CD4-positive, CD25-positive, alpha-beta regulatory T cell (primary cell): ENCODE measurements around the gene KRTAP5-6. TPM values are rescaled to one million over a fixed set of nuclear protein-coding genes. Genes with fewer than 3 reads are reported as not detected.
"Not testable (repeated sequence)": the region's sequence is repeated elsewhere in the genome, so short reads cannot be mapped to it uniquely, and the experiment has no call there.

ENCODE experiments used
- ATAC-seq, 2 donors: fragments of 150-1000 bp; cut with Tn5 transposase; one replicate each; pipeline ENCODE4 v1.10.0; 2021; ENCODE audit warnings: low read depth in 2 of 2, moderate number of reproducible peaks in 2 of 2, moderate library complexity in 1 of 2
- DNase-seq, 3 donors: peaks; one replicate each; pipeline versions ENCODE4 v3.0.0 to v3.0.0-alpha.2; 2012 to 2022; ENCODE audit warnings: mixed read lengths in 1 of 3
- H3K27ac ChIP-seq: one replicate; pipeline ENCODE4 v1.7.0; 2013; ENCODE audit warnings: mild to moderate bottlenecking, low read length; ENCODE audit not compliant: insufficient read depth, poor library complexity, severe bottlenecking
- H3K27me3 ChIP-seq: one replicate; pipeline ENCODE4 v1.7.0; 2013; ENCODE audit warnings: low read length; ENCODE audit not compliant: control insufficient read depth, insufficient read depth
- H3K36me3 ChIP-seq: one replicate; pipeline ENCODE4 v1.7.0; 2013; ENCODE audit warnings: mild to moderate bottlenecking, low read length, moderate library complexity; ENCODE audit not compliant: control insufficient read depth, insufficient read depth
- H3K4me1 ChIP-seq: 2 replicates; pipeline ENCODE4 v1.7.0; 2013; ENCODE audit warnings: mild to moderate bottlenecking, low read length; ENCODE audit not compliant: insufficient read depth, control insufficient read depth, poor library complexity, severe bottlenecking
- H3K4me3 ChIP-seq: one replicate; pipeline ENCODE4 v1.7.0; 2013; ENCODE audit warnings: low read depth, mild to moderate bottlenecking, low read length, moderate library complexity
- H3K9me3 ChIP-seq, 2 experiments: 1 replicate in 1 of 2; 2 replicates in 1 of 2; pipeline ENCODE4 v1.7.0; 2013; ENCODE audit warnings: low read length in 2 of 2, mild to moderate bottlenecking in 1 of 2, moderate library complexity in 1 of 2; ENCODE audit not compliant: control insufficient read depth in 2 of 2
- H3K27ac Mint-ChIP-seq, 3 donors: one replicate each; pipeline ENCODE4 v1.8.0; 2020 to 2022; ENCODE audit warnings: mild to moderate bottlenecking in 3 of 3, mixed read lengths in 3 of 3, moderate library complexity in 2 of 3
- H3K27me3 Mint-ChIP-seq: one replicate; pipeline ENCODE4 v1.8.0; 2022; ENCODE audit warnings: mild to moderate bottlenecking, mixed read lengths
- H3K36me3 Mint-ChIP-seq: one replicate; pipeline ENCODE4 v1.8.0; 2020; ENCODE audit warnings: mixed read lengths
- H3K4me1 Mint-ChIP-seq, 4 donors: one replicate each; pipeline ENCODE4 v1.8.0; 2020 to 2022; ENCODE audit warnings: mixed read lengths in 4 of 4, mild to moderate bottlenecking in 1 of 4
- H3K4me3 Mint-ChIP-seq, 4 donors: one replicate each; pipeline ENCODE4 v1.8.0; 2020 to 2022; ENCODE audit warnings: mild to moderate bottlenecking in 4 of 4, mixed read lengths in 4 of 4, moderate library complexity in 3 of 4
- H3K9me3 Mint-ChIP-seq, 7 donors: one replicate each; pipeline ENCODE4 v1.8.0; 2020 to 2022; ENCODE audit warnings: mixed read lengths in 7 of 7, mild to moderate bottlenecking in 3 of 7, moderate library complexity in 2 of 7
- polyA plus RNA-seq, 4 donors: library from polyadenylated mRNA; unstranded; fragments of 300-500 nt; fragmentation: Illumina TruSeq; gene quantifications; one replicate each; pipeline ENCODE4 v1.2.3, GENCODE V29; 2021
- total RNA-seq: library from RNA; stranded (reverse); gene quantifications from one replicate; pipeline ENCODE4 v1.2.3, GENCODE V29; 2022

KRTAP5-6 gene
- total and polyA plus RNA-seq, 5 donors from 2014 or later: not detected

GRCh38 chr11:1673446-1674172 lies 23.4 kb upstream of the KRTAP5-6 start:
- H3K4me1 ChIP-seq: no peaks in the 10 kb centered on the region
- no peak overlapping the region for H3K4me3 ChIP-seq
- Mint-ChIP-seq H3K27ac (no peak overlapping the region), H3K36me3 (no peaks in the 10 kb centered on the region), H3K9me3 (peaks cover 0 to 3% (median 0%) of the 10 kb centered on the region in 7 donors), H3K4me3 (no peak overlapping the region), H3K27me3 (peaks cover 16% of the 10 kb centered on the region), H3K4me1 (no peaks in the 10 kb centered on the region)
- H3K9me3 ChIP-seq: no peaks in the 10 kb centered on the region
- no peaks in the 10 kb centered on the region for H3K36me3 ChIP-seq
- H3K27me3 ChIP-seq: no peaks in the 10 kb centered on the region
- no peak for ATAC-seq
- no peak for DNase-seq
- H3K27ac ChIP-seq: no peak overlapping the region

- H3K4me3 Mint-ChIP-seq: no peak overlapping the region
- H3K9me3 Mint-ChIP-seq: no peaks in the 10 kb centered on the region
These were observed 22.5 kb upstream of the KRTAP5-6 start for GRCh38 chr11:1674173-1675131.

GRCh38 chr11:1675536-1676228 lies 21.3 kb upstream of the KRTAP5-6 start:
- H3K4me1 Mint-ChIP-seq: no peaks in the 10 kb centered on the region
- H3K27me3 Mint-ChIP-seq: peaks cover 16% of the 10 kb centered on the region
- Histone ChIP-seq H3K36me3 (no peaks in the 10 kb centered on the region), H3K9me3 (no peaks in the 10 kb centered on the region), H3K27me3 (no peaks in the 10 kb centered on the region), H3K27ac (no peak overlapping the region), H3K4me3 (no peak overlapping the region), H3K4me1 (no peaks in the 10 kb centered on the region)
- no peaks in the 10 kb centered on the region for H3K36me3 Mint-ChIP-seq
- ATAC-seq: no peak
- no peak overlapping the region for H3K4me3 Mint-ChIP-seq
- H3K9me3 Mint-ChIP-seq: no peaks in the 10 kb centered on the region
- DNase-seq: no peak
- H3K27ac Mint-ChIP-seq: no peak overlapping the region

More at GRCh38 chr11:1674173-1675131, 22.5 kb upstream of the KRTAP5-6 start:
- ATAC-seq (no peak), DNase-seq (no peak)
- Mint-ChIP-seq H3K36me3 (no peaks in the 10 kb centered on the region), H3K27ac (no peak overlapping the region), H3K4me1 (no peaks in the 10 kb centered on the region), H3K27me3 (peaks cover 16% of the 10 kb centered on the region)
- Histone ChIP-seq H3K4me3 (no peak overlapping the region), H3K27me3 (no peaks in the 10 kb centered on the region), H3K4me1 (no peaks in the 10 kb centered on the region), H3K9me3 (no peaks in the 10 kb centered on the region), H3K27ac (no peak overlapping the region), H3K36me3 (no peaks in the 10 kb centered on the region)

GRCh38 chr11:1676229-1676740 lies 20.7 kb upstream of the KRTAP5-6 start:
- peaks cover 16% of the 10 kb centered on the region for H3K27me3 Mint-ChIP-seq
- ATAC-seq (no peak), DNase-seq (no peak)
- no peaks in the 10 kb centered on the region for H3K9me3 Mint-ChIP-seq
- no peaks in the 10 kb centered on the region for H3K36me3 Mint-ChIP-seq
- Histone ChIP-seq H3K36me3 (no peaks in the 10 kb centered on the region), H3K4me1 (no peaks in the 10 kb centered on the region), H3K27me3 (no peaks in the 10 kb centered on the region), H3K4me3 (no peak overlapping the region), H3K9me3 (no peaks in the 10 kb centered on the region), H3K27ac (no peak overlapping the region)
- H3K4me1 Mint-ChIP-seq: no peaks in the 10 kb centered on the region
- no peak overlapping the region for H3K4me3 Mint-ChIP-seq
- H3K27ac Mint-ChIP-seq: no peak overlapping the region

GRCh38 chr11:1679881-1680280 lies 17.1 kb upstream of the KRTAP5-6 start:
- H3K4me1 ChIP-seq: no peaks in the 10 kb centered on the region
- Mint-ChIP-seq H3K9me3 (no peaks in the 10 kb centered on the region), H3K27me3 (peaks cover 9% of the 10 kb centered on the region), H3K4me3 (no peak overlapping the region), H3K27ac (no peak overlapping the region), H3K4me1 (no peaks in the 10 kb centered on the region), H3K36me3 (no peaks in the 10 kb centered on the region)
- H3K27ac ChIP-seq: no peak overlapping the region
- H3K27me3 ChIP-seq: no peaks in the 10 kb centered on the region
- no peaks in the 10 kb centered on the region for H3K36me3 ChIP-seq
- no peak for ATAC-seq
- H3K4me3 ChIP-seq: no peak overlapping the region
- DNase-seq: no peak
- H3K9me3 ChIP-seq: no peaks in the 10 kb centered on the region

- DNase-seq (no peak), ATAC-seq (no peak)
- H3K4me1 Mint-ChIP-seq: no peaks in the 10 kb centered on the region
- Histone ChIP-seq H3K9me3 (no peaks in the 10 kb centered on the region), H3K4me1 (no peaks in the 10 kb centered on the region), H3K36me3 (no peaks in the 10 kb centered on the region), H3K4me3 (no peak overlapping the region), H3K27ac (no peak overlapping the region), H3K27me3 (no peaks in the 10 kb centered on the region)
- no peaks in the 10 kb centered on the region for H3K9me3 Mint-ChIP-seq
- H3K27ac Mint-ChIP-seq: no peak overlapping the region
- peaks cover 5% of the 10 kb centered on the region for H3K27me3 Mint-ChIP-seq
- H3K36me3 Mint-ChIP-seq: no peaks in the 10 kb centered on the region
- no peak overlapping the region for H3K4me3 Mint-ChIP-seq
These were observed 14.6 kb upstream of the KRTAP5-6 start for GRCh38 chr11:1682225-1682905.

- not testable (repeated sequence) for H3K9me3 Mint-ChIP-seq, H3K4me1 Mint-ChIP-seq, ATAC-seq, H3K4me3 ChIP-seq, H3K36me3 ChIP-seq, H3K36me3 Mint-ChIP-seq, H3K9me3 ChIP-seq, H3K27me3 ChIP-seq, H3K4me1 ChIP-seq, DNase-seq, H3K27me3 Mint-ChIP-seq, H3K4me3 Mint-ChIP-seq, H3K27ac Mint-ChIP-seq, H3K27ac ChIP-seq
These were observed 13.8 kb upstream of the KRTAP5-6 start for GRCh38 chr11:1683216-1683615.
